WTC11 (cell line): ENCODE results near the gene PXYLP1. TPM values are rescaled to one million over a fixed set of nuclear protein-coding genes. Genes with fewer than 3 reads are reported as not detected.

ENCODE experiments used
- ATAC-seq: fragments of 200-7000 bp; cut with Tn5 transposase; 2 replicates; pipeline ENCODE4 v1.10.0; 2021; ENCODE audit warnings: mild to moderate bottlenecking, moderate library complexity
- CTCF ChIA-PET: fragments of 300-600 bp; sonication (Branson Sonifier 250); formaldehyde crosslinking; loops from one replicate; lab custom pipeline; 2021; ENCODE audit warnings: antibody characterized with exemption; lab: Charles Lee
- POLR2A ChIA-PET: fragments of 350-600 bp; sonication (Branson Sonifier 250); formaldehyde crosslinking; loops from one replicate; lab custom pipeline; 2021; ENCODE audit warnings: antibody characterized with exemption; lab: Charles Lee
- DNase-seq: peaks from one replicate; pipeline ENCODE4 v3.0.0; 2021; ENCODE audit warnings: low spot score
- H3K27ac Mint-ChIP-seq: 2 replicates; pipeline ENCODE4 v1.8.0; 2021; ENCODE audit warnings: mixed read lengths
- H3K27me3 Mint-ChIP-seq: 2 replicates; pipeline ENCODE4 v1.8.0; 2021; ENCODE audit warnings: low read depth, mild to moderate bottlenecking, moderate library complexity, mixed read lengths
- H3K36me3 Mint-ChIP-seq: 2 replicates; pipeline ENCODE4 v1.8.0; 2021; ENCODE audit warnings: mixed read lengths
- H3K4me1 Mint-ChIP-seq: 2 replicates; pipeline ENCODE4 v1.8.0; 2022; ENCODE audit warnings: mixed read lengths
- H3K4me3 Mint-ChIP-seq: 2 replicates; pipeline ENCODE4 v1.8.0; 2021; ENCODE audit warnings: mild to moderate bottlenecking, moderate library complexity, mixed read lengths
- H3K9me3 Mint-ChIP-seq: 2 replicates; pipeline ENCODE4 v1.8.0; 2021; ENCODE audit warnings: mixed read lengths
- ATF1 ChIP-seq: sonication (generic); formaldehyde crosslinking; IDR thresholded peaks from 2 replicates; pipeline ENCODE4 v1.8.1; 2023; ENCODE audit warnings: mild to moderate bottlenecking, moderate library complexity, missing genetic modification reagents
- CBFB ChIP-seq: sonication (generic); formaldehyde crosslinking; IDR thresholded peaks from 2 replicates; pipeline ENCODE4 v1.8.1; 2022; ENCODE audit warnings: mild to moderate bottlenecking, low read depth, missing genetic modification reagents
- CREB1 ChIP-seq: sonication (generic); formaldehyde crosslinking; IDR thresholded peaks from 2 replicates; pipeline ENCODE4 v1.8.0; 2023; ENCODE audit warnings: mild to moderate bottlenecking, missing genetic modification reagents
- ELF4 ChIP-seq: sonication (generic); formaldehyde crosslinking; IDR thresholded peaks from 2 replicates; pipeline ENCODE4 v1.8.1; 2022; ENCODE audit warnings: low read depth, mild to moderate bottlenecking, moderate library complexity, missing genetic modification reagents
- ESRRA ChIP-seq: sonication (generic); formaldehyde crosslinking; IDR thresholded peaks from 2 replicates; pipeline ENCODE4 v1.8.1; 2022; ENCODE audit warnings: mild to moderate bottlenecking, missing genetic modification reagents, borderline replicate concordance
- ETV6 ChIP-seq: sonication (generic); formaldehyde crosslinking; IDR thresholded peaks from 2 replicates; pipeline ENCODE4 v1.8.1; 2022; ENCODE audit warnings: mild to moderate bottlenecking, missing genetic modification reagents
- FOXJ3 ChIP-seq: sonication (generic); formaldehyde crosslinking; IDR thresholded peaks from 2 replicates; pipeline ENCODE4 v1.9.0; 2021; ENCODE audit warnings: missing genetic modification reagents, mild to moderate bottlenecking, borderline replicate concordance
- JUN ChIP-seq: sonication (generic); formaldehyde crosslinking; IDR thresholded peaks from 2 replicates; pipeline ENCODE4 v1.8.0; 2023; ENCODE audit warnings: mild to moderate bottlenecking, missing genetic modification reagents
- MXD4 ChIP-seq: fragments of 250-450 bp; sonication (Bioruptor Pico); IDR thresholded peaks from 2 replicates; pipeline ENCODE4 v1.8.0; 2021; ENCODE audit warnings: mild to moderate bottlenecking, moderate library complexity, borderline replicate concordance
- NFE2L1 ChIP-seq: sonication (generic); formaldehyde crosslinking; IDR thresholded peaks from 2 replicates; pipeline ENCODE4 v1.8.1; 2023; ENCODE audit warnings: missing genetic modification reagents
- PRRX2 ChIP-seq: fragments of 250-450 bp; sonication (Bioruptor Pico); IDR thresholded peaks from 2 replicates; pipeline ENCODE4 v1.8.0; 2021; ENCODE audit warnings: mild to moderate bottlenecking
- SMAD4 ChIP-seq: sonication (generic); formaldehyde crosslinking; IDR thresholded peaks from 2 replicates; pipeline ENCODE4 v1.8.0; 2022; ENCODE audit warnings: mild to moderate bottlenecking, missing genetic modification reagents
- ZNF138 ChIP-seq: sonication (generic); formaldehyde crosslinking; conservative IDR thresholded peaks from 2 replicates; pipeline ENCODE4 v1.8.1; 2022; ENCODE audit warnings: mild to moderate bottlenecking, moderate library complexity, missing genetic modification reagents
- ZNF263 ChIP-seq: sonication (generic); formaldehyde crosslinking; IDR thresholded peaks from 2 replicates; pipeline ENCODE4 v1.8.1; 2022; ENCODE audit warnings: low read depth, mild to moderate bottlenecking, moderate library complexity, missing genetic modification reagents
- ZNF416 ChIP-seq: fragments of 250-450 bp; sonication (Bioruptor Pico); IDR thresholded peaks from 2 replicates; pipeline ENCODE4 v1.9.0; 2021; ENCODE audit warnings: mild to moderate bottlenecking, inconsistent platforms
- total RNA-seq: library from RNA; stranded (reverse); gene quantifications from 3 replicates; pipeline ENCODE4 v1.2.3, GENCODE V29; 2021
- TF ChIP-seq, protein P1 (sequence below): fragments of 250-450 bp; sonication (Bioruptor Pico); IDR thresholded peaks from 2 replicates; pipeline ENCODE4 v1.9.0; 2021; ENCODE audit warnings: moderate library complexity, mild to moderate bottlenecking, inconsistent platforms, borderline replicate concordance
- TF ChIP-seq, protein P2 (sequence below): sonication (generic); formaldehyde crosslinking; IDR thresholded peaks from 2 replicates; pipeline ENCODE4 v1.8.1; 2023; ENCODE audit warnings: mild to moderate bottlenecking, missing genetic modification reagents
- TF ChIP-seq, protein P3 (sequence below): sonication (generic); formaldehyde crosslinking; IDR thresholded peaks from 2 replicates; pipeline ENCODE4 v1.8.1; 2022; ENCODE audit warnings: mild to moderate bottlenecking, missing genetic modification reagents, moderate library complexity, borderline replicate concordance
- TF ChIP-seq, protein P4 (sequence below): sonication (generic); formaldehyde crosslinking; IDR thresholded peaks from 2 replicates; pipeline ENCODE4 v1.8.0; 2022; ENCODE audit warnings: missing genetic modification reagents
- TF ChIP-seq, protein P5 (sequence below): sonication (generic); formaldehyde crosslinking; conservative IDR thresholded peaks from 2 replicates; pipeline ENCODE4 v1.8.1; 2023; ENCODE audit warnings: mild to moderate bottlenecking, low read depth, missing genetic modification reagents, moderate library complexity
- TF ChIP-seq, protein P6 (sequence below): sonication (generic); formaldehyde crosslinking; IDR thresholded peaks from 2 replicates; pipeline ENCODE4 v1.8.0; 2022; ENCODE audit warnings: mild to moderate bottlenecking, missing genetic modification reagents
- TF ChIP-seq, protein P7 (sequence below): sonication (generic); formaldehyde crosslinking; IDR thresholded peaks from 2 replicates; pipeline ENCODE4 v1.8.1; 2022; ENCODE audit warnings: low read depth, missing genetic modification reagents, borderline replicate concordance

The PXYLP1 gene
- total RNA-seq, 1 experiment from 2014 or later: 20.1 TPM

DNA sequence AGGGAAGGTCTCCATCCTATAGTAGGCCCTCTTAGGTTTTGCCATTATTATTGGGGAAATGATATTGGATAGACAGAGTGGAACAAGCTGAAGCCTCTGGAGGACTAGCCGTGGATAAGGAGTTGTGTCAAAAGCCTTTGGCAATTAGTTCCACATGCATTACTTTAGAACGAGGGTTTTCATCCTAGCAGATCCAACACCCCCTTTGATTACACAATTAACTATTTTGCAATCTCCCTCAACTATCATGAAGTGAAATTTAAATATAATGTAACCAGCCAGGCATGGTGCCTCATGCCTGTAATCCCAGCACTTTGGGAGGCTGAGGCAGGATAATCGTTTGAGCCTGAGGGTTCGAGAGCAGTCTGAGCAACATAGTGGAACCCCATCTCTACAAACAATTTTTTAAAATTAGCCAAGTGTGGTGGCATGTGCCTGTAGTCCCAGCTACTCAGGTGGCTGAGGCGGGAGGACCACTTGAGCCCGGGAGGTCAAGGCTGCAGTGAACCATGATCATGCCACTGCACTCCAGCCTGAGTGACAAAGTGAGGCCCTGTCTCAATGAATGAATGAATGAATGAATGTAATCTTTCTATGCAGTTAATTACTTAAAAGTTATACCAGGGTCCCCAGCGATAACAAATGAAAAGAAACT is 56.8 kb downstream of the PXYLP1 start:
- CTCF ChIA-PET: interaction anchor here (2.1 kb wide), 1 partner anchor 15 kb away, joined by 6 read pairs; no protein-coding TSS in a partner anchor
- Mint-ChIP-seq H3K36me3 (peaks cover 15% of the 10 kb centered on the region), H3K27me3 (no peaks in the 10 kb centered on the region), H3K9me3 (no peaks in the 10 kb centered on the region), H3K27ac (no peak overlapping the region), H3K4me1 (no peaks in the 10 kb centered on the region), H3K4me3 (no peak overlapping the region)
- ATAC-seq (no peak), DNase-seq (no peak)
- TF ChIP-seq, protein P1, sequence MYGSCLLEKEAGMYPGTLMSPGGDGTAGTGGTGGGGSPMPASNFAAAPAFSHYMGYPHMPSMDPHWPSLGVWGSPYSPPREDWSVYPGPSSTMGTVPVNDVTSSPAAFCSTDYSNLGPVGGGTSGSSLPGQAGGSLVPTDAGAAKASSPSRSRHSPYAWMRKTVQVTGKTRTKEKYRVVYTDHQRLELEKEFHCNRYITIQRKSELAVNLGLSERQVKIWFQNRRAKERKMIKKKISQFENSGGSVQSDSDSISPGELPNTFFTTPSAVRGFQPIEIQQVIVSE: no peak
- TF ChIP-seq, protein P2, sequence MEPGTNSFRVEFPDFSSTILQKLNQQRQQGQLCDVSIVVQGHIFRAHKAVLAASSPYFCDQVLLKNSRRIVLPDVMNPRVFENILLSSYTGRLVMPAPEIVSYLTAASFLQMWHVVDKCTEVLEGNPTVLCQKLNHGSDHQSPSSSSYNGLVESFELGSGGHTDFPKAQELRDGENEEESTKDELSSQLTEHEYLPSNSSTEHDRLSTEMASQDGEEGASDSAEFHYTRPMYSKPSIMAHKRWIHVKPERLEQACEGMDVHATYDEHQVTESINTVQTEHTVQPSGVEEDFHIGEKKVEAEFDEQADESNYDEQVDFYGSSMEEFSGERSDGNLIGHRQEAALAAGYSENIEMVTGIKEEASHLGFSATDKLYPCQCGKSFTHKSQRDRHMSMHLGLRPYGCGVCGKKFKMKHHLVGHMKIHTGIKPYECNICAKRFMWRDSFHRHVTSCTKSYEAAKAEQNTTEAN (CRISPR knock-in tag): no peak
- TF ChIP-seq ZNF138: no peak
- no peak for TF ChIP-seq CBFB (CRISPR knock-in tag)
- no peak for TF ChIP-seq NFE2L1 (CRISPR knock-in tag)
- POLR2A ChIA-PET: no interaction called here

DNA sequence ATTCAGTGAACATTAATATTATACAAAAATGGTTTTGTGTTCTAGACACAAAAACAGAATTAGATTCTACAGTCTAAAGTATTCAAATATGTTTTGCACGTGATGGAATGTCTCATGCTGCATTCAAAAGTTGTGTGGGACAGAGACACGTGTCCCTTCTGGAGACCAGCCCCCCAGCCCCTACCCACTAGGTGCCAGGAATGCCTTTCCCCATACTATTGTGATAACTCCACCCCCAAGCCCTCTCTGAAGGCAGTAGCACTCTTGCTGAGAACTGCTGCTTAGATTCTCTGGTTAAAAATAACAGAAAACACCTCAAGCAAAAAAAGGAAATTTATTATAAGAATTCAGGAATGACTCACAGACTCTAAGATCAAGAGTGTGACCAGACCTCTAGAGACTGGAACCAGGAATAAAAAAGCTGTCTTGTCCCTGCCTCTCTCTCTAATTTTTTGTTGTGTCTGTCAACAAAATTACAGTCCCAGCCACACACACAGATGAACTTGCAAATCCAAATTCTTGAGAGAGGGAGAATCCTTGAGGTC is 57.7 kb downstream of the PXYLP1 start:
- Mint-ChIP-seq H3K9me3 (no peaks in the 10 kb centered on the region), H3K36me3 (peaks cover 15% of the 10 kb centered on the region), H3K4me1 (no peaks in the 10 kb centered on the region), H3K27me3 (no peaks in the 10 kb centered on the region), H3K27ac (no peak overlapping the region), H3K4me3 (no peak overlapping the region)
- POLR2A ChIA-PET: no interaction called here
- ATAC-seq (no peak), DNase-seq (no peak)
- CTCF ChIA-PET: interaction anchor here (1.3 to 2.1 kb wide), 2 partner anchors 9 to 19 kb away, joined by 3 to 5 read pairs; no protein-coding TSS in a partner anchor
- TF ChIP-seq, protein P3, sequence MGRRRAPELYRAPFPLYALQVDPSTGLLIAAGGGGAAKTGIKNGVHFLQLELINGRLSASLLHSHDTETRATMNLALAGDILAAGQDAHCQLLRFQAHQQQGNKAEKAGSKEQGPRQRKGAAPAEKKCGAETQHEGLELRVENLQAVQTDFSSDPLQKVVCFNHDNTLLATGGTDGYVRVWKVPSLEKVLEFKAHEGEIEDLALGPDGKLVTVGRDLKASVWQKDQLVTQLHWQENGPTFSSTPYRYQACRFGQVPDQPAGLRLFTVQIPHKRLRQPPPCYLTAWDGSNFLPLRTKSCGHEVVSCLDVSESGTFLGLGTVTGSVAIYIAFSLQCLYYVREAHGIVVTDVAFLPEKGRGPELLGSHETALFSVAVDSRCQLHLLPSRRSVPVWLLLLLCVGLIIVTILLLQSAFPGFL (CRISPR knock-in tag): no peak
- TF ChIP-seq ATF1 (CRISPR knock-in tag) (no peak), SMAD4 (CRISPR knock-in tag) (no peak), ETV6 (CRISPR knock-in tag) (no peak), ZNF263 (CRISPR knock-in tag) (no peak), MXD4 (CRISPR knock-in tag) (no peak), JUN (CRISPR knock-in tag) (no peak), FOXJ3 (CRISPR knock-in tag) (no peak), ZNF416 (CRISPR knock-in tag) (no peak), ELF4 (no peak), CREB1 (CRISPR knock-in tag) (no peak), ESRRA (CRISPR knock-in tag) (no peak), PRRX2 (CRISPR knock-in tag) (no peak)
- TF ChIP-seq, protein P4, sequence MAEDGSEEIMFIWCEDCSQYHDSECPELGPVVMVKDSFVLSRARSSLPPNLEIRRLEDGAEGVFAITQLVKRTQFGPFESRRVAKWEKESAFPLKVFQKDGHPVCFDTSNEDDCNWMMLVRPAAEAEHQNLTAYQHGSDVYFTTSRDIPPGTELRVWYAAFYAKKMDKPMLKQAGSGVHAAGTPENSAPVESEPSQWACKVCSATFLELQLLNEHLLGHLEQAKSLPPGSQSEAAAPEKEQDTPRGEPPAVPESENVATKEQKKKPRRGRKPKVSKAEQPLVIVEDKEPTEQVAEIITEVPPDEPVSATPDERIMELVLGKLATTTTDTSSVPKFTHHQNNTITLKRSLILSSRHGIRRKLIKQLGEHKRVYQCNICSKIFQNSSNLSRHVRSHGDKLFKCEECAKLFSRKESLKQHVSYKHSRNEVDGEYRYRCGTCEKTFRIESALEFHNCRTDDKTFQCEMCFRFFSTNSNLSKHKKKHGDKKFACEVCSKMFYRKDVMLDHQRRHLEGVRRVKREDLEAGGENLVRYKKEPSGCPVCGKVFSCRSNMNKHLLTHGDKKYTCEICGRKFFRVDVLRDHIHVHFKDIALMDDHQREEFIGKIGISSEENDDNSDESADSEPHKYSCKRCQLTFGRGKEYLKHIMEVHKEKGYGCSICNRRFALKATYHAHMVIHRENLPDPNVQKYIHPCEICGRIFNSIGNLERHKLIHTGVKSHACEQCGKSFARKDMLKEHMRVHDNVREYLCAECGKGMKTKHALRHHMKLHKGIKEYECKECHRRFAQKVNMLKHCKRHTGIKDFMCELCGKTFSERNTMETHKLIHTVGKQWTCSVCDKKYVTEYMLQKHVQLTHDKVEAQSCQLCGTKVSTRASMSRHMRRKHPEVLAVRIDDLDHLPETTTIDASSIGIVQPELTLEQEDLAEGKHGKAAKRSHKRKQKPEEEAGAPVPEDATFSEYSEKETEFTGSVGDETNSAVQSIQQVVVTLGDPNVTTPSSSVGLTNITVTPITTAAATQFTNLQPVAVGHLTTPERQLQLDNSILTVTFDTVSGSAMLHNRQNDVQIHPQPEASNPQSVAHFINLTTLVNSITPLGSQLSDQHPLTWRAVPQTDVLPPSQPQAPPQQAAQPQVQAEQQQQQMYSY (CRISPR knock-in tag): no peak
- TF ChIP-seq, protein P5, sequence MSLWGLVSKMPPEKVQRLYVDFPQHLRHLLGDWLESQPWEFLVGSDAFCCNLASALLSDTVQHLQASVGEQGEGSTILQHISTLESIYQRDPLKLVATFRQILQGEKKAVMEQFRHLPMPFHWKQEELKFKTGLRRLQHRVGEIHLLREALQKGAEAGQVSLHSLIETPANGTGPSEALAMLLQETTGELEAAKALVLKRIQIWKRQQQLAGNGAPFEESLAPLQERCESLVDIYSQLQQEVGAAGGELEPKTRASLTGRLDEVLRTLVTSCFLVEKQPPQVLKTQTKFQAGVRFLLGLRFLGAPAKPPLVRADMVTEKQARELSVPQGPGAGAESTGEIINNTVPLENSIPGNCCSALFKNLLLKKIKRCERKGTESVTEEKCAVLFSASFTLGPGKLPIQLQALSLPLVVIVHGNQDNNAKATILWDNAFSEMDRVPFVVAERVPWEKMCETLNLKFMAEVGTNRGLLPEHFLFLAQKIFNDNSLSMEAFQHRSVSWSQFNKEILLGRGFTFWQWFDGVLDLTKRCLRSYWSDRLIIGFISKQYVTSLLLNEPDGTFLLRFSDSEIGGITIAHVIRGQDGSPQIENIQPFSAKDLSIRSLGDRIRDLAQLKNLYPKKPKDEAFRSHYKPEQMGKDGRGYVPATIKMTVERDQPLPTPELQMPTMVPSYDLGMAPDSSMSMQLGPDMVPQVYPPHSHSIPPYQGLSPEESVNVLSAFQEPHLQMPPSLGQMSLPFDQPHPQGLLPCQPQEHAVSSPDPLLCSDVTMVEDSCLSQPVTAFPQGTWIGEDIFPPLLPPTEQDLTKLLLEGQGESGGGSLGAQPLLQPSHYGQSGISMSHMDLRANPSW (CRISPR knock-in tag): no peak
- TF ChIP-seq, protein P6, sequence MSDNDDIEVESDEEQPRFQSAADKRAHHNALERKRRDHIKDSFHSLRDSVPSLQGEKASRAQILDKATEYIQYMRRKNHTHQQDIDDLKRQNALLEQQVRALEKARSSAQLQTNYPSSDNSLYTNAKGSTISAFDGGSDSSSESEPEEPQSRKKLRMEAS (CRISPR knock-in tag): no peak
- TF ChIP-seq, protein P7, sequence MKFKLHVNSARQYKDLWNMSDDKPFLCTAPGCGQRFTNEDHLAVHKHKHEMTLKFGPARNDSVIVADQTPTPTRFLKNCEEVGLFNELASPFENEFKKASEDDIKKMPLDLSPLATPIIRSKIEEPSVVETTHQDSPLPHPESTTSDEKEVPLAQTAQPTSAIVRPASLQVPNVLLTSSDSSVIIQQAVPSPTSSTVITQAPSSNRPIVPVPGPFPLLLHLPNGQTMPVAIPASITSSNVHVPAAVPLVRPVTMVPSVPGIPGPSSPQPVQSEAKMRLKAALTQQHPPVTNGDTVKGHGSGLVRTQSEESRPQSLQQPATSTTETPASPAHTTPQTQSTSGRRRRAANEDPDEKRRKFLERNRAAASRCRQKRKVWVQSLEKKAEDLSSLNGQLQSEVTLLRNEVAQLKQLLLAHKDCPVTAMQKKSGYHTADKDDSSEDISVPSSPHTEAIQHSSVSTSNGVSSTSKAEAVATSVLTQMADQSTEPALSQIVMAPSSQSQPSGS (CRISPR knock-in tag): no peak
